Kidney epithelial cell (primary cell): ENCODE results near the gene TAAR1. TPM values are rescaled to one million over a fixed set of nuclear protein-coding genes. Genes with fewer than 3 reads are reported as not detected.

ENCODE experiments used
- DNase-seq: peaks from one replicate; pipeline ENCODE4 v3.0.0-alpha.2; 2010; ENCODE audit warnings: low read depth
- H3K27me3 ChIP-seq: 2 replicates; pipeline ENCODE4 v1.6.0; 2011; ENCODE audit warnings: low read length; ENCODE audit not compliant: control insufficient read depth, insufficient read depth
- H3K36me3 ChIP-seq: 2 replicates; pipeline ENCODE4 v1.5.1; 2011; ENCODE audit warnings: low read length; ENCODE audit not compliant: control insufficient read depth, insufficient read depth
- H3K4me3 ChIP-seq: 2 replicates; pipeline ENCODE4 v1.5.1; 2011; ENCODE audit warnings: low read depth, mild to moderate bottlenecking, control low read depth, low read length
- total RNA-seq: library from RNA; depleted of rRNA; stranded (reverse); fragments of >200 nt; gene quantifications from 2 replicates; pipeline ENCODE4 v1.2.3, GENCODE V29; 2015
- TF ChIP-seq, protein P1 (sequence below): IDR thresholded peaks from 2 replicates; pipeline ENCODE4 v1.5.1; 2011; ENCODE audit warnings: mild to moderate bottlenecking, moderate library complexity, low read length, control low read depth, inconsistent platforms; ENCODE audit not compliant: insufficient read depth, poor library complexity, severe bottlenecking

The TAAR1 gene
- total RNA-seq, 1 donor from 2014 or later, result not detected

DNA sequence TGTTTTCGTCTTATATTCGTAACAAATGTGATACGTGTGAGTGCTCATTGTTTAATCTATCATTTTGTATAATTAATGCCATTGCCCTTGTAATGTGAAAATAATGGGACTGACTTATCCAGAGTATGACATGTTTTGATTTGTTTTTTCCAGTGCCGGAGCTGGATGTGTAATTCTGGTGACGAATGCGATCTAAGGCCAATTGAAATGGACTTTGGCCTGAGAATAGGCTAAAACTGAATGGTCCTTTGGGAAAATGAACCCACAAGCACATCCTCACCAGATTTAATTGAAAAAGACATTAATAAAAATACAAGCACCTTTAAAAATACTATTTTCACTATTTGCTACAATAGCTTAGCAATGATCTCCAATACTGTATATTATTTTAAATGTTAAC, 62.8 kb downstream of the TAAR1 start:
- H3K36me3 ChIP-seq, result no peaks in the 10 kb centered on the region
- no peak overlapping the region for H3K4me3 ChIP-seq
- TF ChIP-seq, protein P1, sequence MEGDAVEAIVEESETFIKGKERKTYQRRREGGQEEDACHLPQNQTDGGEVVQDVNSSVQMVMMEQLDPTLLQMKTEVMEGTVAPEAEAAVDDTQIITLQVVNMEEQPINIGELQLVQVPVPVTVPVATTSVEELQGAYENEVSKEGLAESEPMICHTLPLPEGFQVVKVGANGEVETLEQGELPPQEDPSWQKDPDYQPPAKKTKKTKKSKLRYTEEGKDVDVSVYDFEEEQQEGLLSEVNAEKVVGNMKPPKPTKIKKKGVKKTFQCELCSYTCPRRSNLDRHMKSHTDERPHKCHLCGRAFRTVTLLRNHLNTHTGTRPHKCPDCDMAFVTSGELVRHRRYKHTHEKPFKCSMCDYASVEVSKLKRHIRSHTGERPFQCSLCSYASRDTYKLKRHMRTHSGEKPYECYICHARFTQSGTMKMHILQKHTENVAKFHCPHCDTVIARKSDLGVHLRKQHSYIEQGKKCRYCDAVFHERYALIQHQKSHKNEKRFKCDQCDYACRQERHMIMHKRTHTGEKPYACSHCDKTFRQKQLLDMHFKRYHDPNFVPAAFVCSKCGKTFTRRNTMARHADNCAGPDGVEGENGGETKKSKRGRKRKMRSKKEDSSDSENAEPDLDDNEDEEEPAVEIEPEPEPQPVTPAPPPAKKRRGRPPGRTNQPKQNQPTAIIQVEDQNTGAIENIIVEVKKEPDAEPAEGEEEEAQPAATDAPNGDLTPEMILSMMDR, result no peak
- DNase-seq, result no peak
- H3K27me3 ChIP-seq, result no peaks in the 10 kb centered on the region

Other genes with a start within 250 kb of the TAAR1 start
- gene STX7, start 146.1 kb downstream of the TAAR1 start, total RNA-seq, result 35.8 and 42.2 TPM in 2 replicates
- not detected in 2 replicates for gene TAAR9, start 120.9 kb downstream of the TAAR1 start, total RNA-seq
- not detected in 2 replicates for gene TAAR8, start 106.5 kb downstream of the TAAR1 start, total RNA-seq
- not detected in 2 replicates for gene TAAR6, start 88.9 kb downstream of the TAAR1 start, total RNA-seq
- gene TAAR5, start 69.4 kb downstream of the TAAR1 start, total RNA-seq, result not detected in 2 replicates
- gene TAAR2, start 34.9 kb downstream of the TAAR1 start, total RNA-seq, result not detected in 2 replicates
- 0.21 and 0.75 TPM in 2 replicates for gene VNN1, start 54.9 kb upstream of the TAAR1 start, total RNA-seq
- 0.33 TPM in 1 of 2 replicates, not detected in the other for gene VNN2, start 98.7 kb upstream of the TAAR1 start, total RNA-seq
- gene SLC18B1, start 139.5 kb upstream of the TAAR1 start, total RNA-seq, result 10.7 and 11.9 TPM in 2 replicates
- gene RPS12, start 155.4 kb upstream of the TAAR1 start, total RNA-seq, result 3,542 and 3,676 TPM in 2 replicates